ENCODE measurements around the gene ELOA.

GRCh38 chr1:23736437-23737134 lies 6.7 kb upstream of the ELOA start:
- TF ChIP-seq POLR2A (IDR thresholded peaks at IDR 0.05; ENCODE audit: low read length), result no peak
- TF ChIP-seq GATA1 (IDR thresholded peaks at IDR 0.05; ENCODE audit: low read depth, low read length), result no peak
